ENCODE results near the gene LTB4R2. TPM values are rescaled to one million over a fixed set of nuclear protein-coding genes. Genes with fewer than 3 reads are reported as not detected.

Gene LTB4R2
- total RNA-seq, 1 experiment from 2014 or later: 4.8 TPM

Other genes starting within 250 kb of the LTB4R2 start
- 0.04 TPM in 1 of 2 replicates, not detected in the other for gene CPNE6, start 238.6 kb upstream of the LTB4R2 start, total RNA-seq (2014; rRNA removed; shearing (Covaris generic))
- gene PCK2, start 215.8 kb upstream of the LTB4R2 start, total RNA-seq (2014; rRNA removed; shearing (Covaris generic)): 73.7 and 80.1 TPM in 2 replicates
- gene DCAF11, start 195.4 kb upstream of the LTB4R2 start, total RNA-seq (2014; rRNA removed; shearing (Covaris generic)): 70.4 and 90.1 TPM in 2 replicates
- 0.87 and 2.1 TPM in 2 replicates for gene NRL, start 195.2 kb upstream of the LTB4R2 start, total RNA-seq (2014; rRNA removed; shearing (Covaris generic))
- not detected in 2 replicates for gene FITM1, start 179.5 kb upstream of the LTB4R2 start, total RNA-seq (2014; rRNA removed; shearing (Covaris generic))
- 46.9 and 49.3 TPM in 2 replicates for gene PSME1, start 173.9 kb upstream of the LTB4R2 start, total RNA-seq (2014; rRNA removed; shearing (Covaris generic))
- 25.7 and 35.9 TPM in 2 replicates for gene EMC9, start 168.5 kb upstream of the LTB4R2 start, total RNA-seq (2014; rRNA removed; shearing (Covaris generic))
- 129 and 134 TPM in 2 replicates for gene PSME2, start 163.5 kb upstream of the LTB4R2 start, total RNA-seq (2014; rRNA removed; shearing (Covaris generic))
- gene RNF31, start 162.6 kb upstream of the LTB4R2 start, total RNA-seq (2014; rRNA removed; shearing (Covaris generic)): 67.7 and 75.0 TPM in 2 replicates
- gene IRF9, start 148.9 kb upstream of the LTB4R2 start, total RNA-seq (2014; rRNA removed; shearing (Covaris generic)): 8.1 and 11.2 TPM in 2 replicates
- gene REC8, start 138.1 kb upstream of the LTB4R2 start, total RNA-seq (2014; rRNA removed; shearing (Covaris generic)): 5.6 and 5.9 TPM in 2 replicates
- gene IPO4, start 121.3 kb upstream of the LTB4R2 start, total RNA-seq (2014; rRNA removed; shearing (Covaris generic)): 139 and 149 TPM in 2 replicates
- gene TM9SF1, start 114.7 kb upstream of the LTB4R2 start, total RNA-seq (2014; rRNA removed; shearing (Covaris generic)): 27.4 and 35.2 TPM in 2 replicates
- not detected in 2 replicates for gene TSSK4, start 104.4 kb upstream of the LTB4R2 start, total RNA-seq (2014; rRNA removed; shearing (Covaris generic))
- gene CHMP4A, start 96.7 kb upstream of the LTB4R2 start, total RNA-seq (2014; rRNA removed; shearing (Covaris generic)): 17.6 and 20.8 TPM in 2 replicates
- gene MDP1, start 94.1 kb upstream of the LTB4R2 start, total RNA-seq (2014; rRNA removed; shearing (Covaris generic)): 18.6 and 23.6 TPM in 2 replicates
- 195 and 203 TPM in 2 replicates for gene NEDD8, start 77.8 kb upstream of the LTB4R2 start, total RNA-seq (2014; rRNA removed; shearing (Covaris generic))
- 81.6 and 104 TPM in 2 replicates for gene GMPR2, start 77.2 kb upstream of the LTB4R2 start, total RNA-seq (2014; rRNA removed; shearing (Covaris generic))
- 46.9 and 52.2 TPM in 2 replicates for gene TINF2, start 67.5 kb upstream of the LTB4R2 start, total RNA-seq (2014; rRNA removed; shearing (Covaris generic))
- gene TGM1, start 47.0 kb upstream of the LTB4R2 start, total RNA-seq (2014; rRNA removed; shearing (Covaris generic)): 0.21 and 3.1 TPM in 2 replicates
- gene RABGGTA, start 38.5 kb upstream of the LTB4R2 start, total RNA-seq (2014; rRNA removed; shearing (Covaris generic)): 22.8 and 25.9 TPM in 2 replicates
- 13.5 and 18.8 TPM in 2 replicates for gene DHRS1, start 10.4 kb upstream of the LTB4R2 start, total RNA-seq (2014; rRNA removed; shearing (Covaris generic))
- 27.2 and 32.4 TPM in 2 replicates for gene NOP9, start 10.3 kb upstream of the LTB4R2 start, total RNA-seq (2014; rRNA removed; shearing (Covaris generic))
- gene CIDEB, start 2.2 kb upstream of the LTB4R2 start, total RNA-seq (2014; rRNA removed; shearing (Covaris generic)): 0.48 TPM in 1 of 2 replicates, not detected in the other
- gene LTB4R, start 1.4 kb downstream of the LTB4R2 start, total RNA-seq (2014; rRNA removed; shearing (Covaris generic)): 4.2 and 5.0 TPM in 2 replicates
- gene ADCY4, start 24.9 kb downstream of the LTB4R2 start, total RNA-seq (2014; rRNA removed; shearing (Covaris generic)): 0.17 TPM in 1 of 2 replicates, not detected in the other
- not detected in 2 replicates for gene RIPK3, start 29.9 kb downstream of the LTB4R2 start, total RNA-seq (2014; rRNA removed; shearing (Covaris generic))
- gene NFATC4, start 58.0 kb downstream of the LTB4R2 start, total RNA-seq (2014; rRNA removed; shearing (Covaris generic)): 12.2 and 28.3 TPM in 2 replicates
- 3.6 and 6.1 TPM in 2 replicates for gene NYNRIN, start 88.9 kb downstream of the LTB4R2 start, total RNA-seq (2014; rRNA removed; shearing (Covaris generic))
- 0.24 and 1.5 TPM in 2 replicates for gene CBLN3, start 119.5 kb downstream of the LTB4R2 start, total RNA-seq (2014; rRNA removed; shearing (Covaris generic))
- gene KHNYN, start 119.8 kb downstream of the LTB4R2 start, total RNA-seq (2014; rRNA removed; shearing (Covaris generic)): 24.8 and 27.4 TPM in 2 replicates
- gene SDR39U1, start 132.6 kb downstream of the LTB4R2 start, total RNA-seq (2014; rRNA removed; shearing (Covaris generic)): 23.5 and 26.7 TPM in 2 replicates
- gene CMA1, start 198.1 kb downstream of the LTB4R2 start, total RNA-seq (2014; rRNA removed; shearing (Covaris generic)): not detected in 2 replicates